Endothelial cell of umbilical vein (primary cell): ENCODE results near the gene ELK3. TPM values are rescaled to one million over a fixed set of nuclear protein-coding genes. Genes with fewer than 3 reads are reported as not detected.

Source experiments
- BruUV-seq: library from RNA; stranded (reverse); fragments of 400-500 nt; replicated peaks from 2 replicates; lab custom pipeline; 2021; lab: Mats Ljungman, UMichigan
- CTCF ChIA-PET: fragments of 300-600, 350-600 bp; sonication (Branson Sonifier 250); formaldehyde crosslinking; loops from one replicate; lab custom pipeline; 2021; ENCODE audit warnings: antibody characterized with exemption, inconsistent platforms; lab: Charles Lee
- POLR2A ChIA-PET: fragments of 300-600, 350-600 bp; sonication (Branson Sonifier 250); formaldehyde crosslinking; loops from one replicate; lab custom pipeline; 2021; ENCODE audit warnings: antibody characterized with exemption, inconsistent platforms; lab: Charles Lee
- DNase-seq: peaks from one replicate; pipeline ENCODE4 v3.0.0-alpha.2; 2011; ENCODE audit warnings: low read depth, low spot score
- FAIRE-seq: peaks from 2 replicates; lab custom pipeline; 2011; peaks lifted over from hg19 to GRCh38; lab: Jason Lieb, UNC
- H2AFZ ChIP-seq: 2 replicates; pipeline ENCODE4 v1.6.0; 2012; ENCODE audit warnings: low read depth, low read length, control low read depth, inconsistent platforms
- H3K27ac ChIP-seq: 2 replicates; pipeline ENCODE4 v1.5.1; 2011; ENCODE audit warnings: low read depth, mild to moderate bottlenecking, control low read depth, low read length, moderate library complexity; ENCODE audit not compliant: insufficient read depth
- H3K27me3 ChIP-seq, 2 experiments: 2 replicates each; pipeline versions ENCODE4 v1.6.0 to v1.6.1; 2011; ENCODE audit warnings: low read length in 2 of 2, mixed read lengths in 1 of 2; ENCODE audit not compliant: control insufficient read depth in 2 of 2, insufficient read depth in 2 of 2
- H3K36me3 ChIP-seq, 2 experiments: 2 replicates in 1 of 2; 3 replicates in 1 of 2; pipeline ENCODE4 v1.5.1; 2011; ENCODE audit warnings: low read length in 2 of 2, mild to moderate bottlenecking in 1 of 2, moderate library complexity in 1 of 2; ENCODE audit not compliant: control insufficient read depth in 2 of 2, insufficient read depth in 2 of 2; ENCODE audit errors: extremely low read depth in 1 of 2
- H3K4me1 ChIP-seq: 3 replicates; pipeline ENCODE4 v1.5.1; 2011; ENCODE audit warnings: mild to moderate bottlenecking, low read length; ENCODE audit not compliant: control insufficient read depth, insufficient read depth; ENCODE audit errors: extremely low read depth
- H3K4me2 ChIP-seq: 2 replicates; pipeline ENCODE4 v1.6.1; 2011; ENCODE audit warnings: low read length, control low read depth, mixed read lengths; ENCODE audit not compliant: insufficient read depth
- H3K4me3 ChIP-seq, 3 experiments: fragments of 200-600 bp in 1 of 3; sonication (generic), shearing (Covaris generic) in 1 of 3; replicated peaks in 1 of 3; 2 replicates each; pipeline ENCODE4 v1.5.1; 2011 to 2016; ENCODE audit warnings: control low read depth in 3 of 3, low read length in 3 of 3, mild to moderate bottlenecking in 2 of 3, inconsistent platforms in 1 of 3, low read depth in 1 of 3, moderate library complexity in 1 of 3; ENCODE audit not compliant: insufficient read depth in 1 of 3
- H3K79me2 ChIP-seq: 2 replicates; pipeline ENCODE4 v1.6.0; 2012; ENCODE audit warnings: low read length, inconsistent platforms; ENCODE audit not compliant: control insufficient read depth, insufficient read depth
- H3K9ac ChIP-seq: replicated peaks from 2 replicates; pipeline ENCODE3; 2011; ENCODE audit warnings: low read length, control low read depth; ENCODE audit not compliant: insufficient read depth; ENCODE audit errors: extremely low read depth
- H3K9me1 ChIP-seq: replicated peaks from 3 replicates; pipeline ENCODE4 v1.6.0; 2011; ENCODE audit warnings: mild to moderate bottlenecking, low read length; ENCODE audit not compliant: control insufficient read depth, insufficient read depth; ENCODE audit errors: extremely low read depth
- H3K9me3 ChIP-seq: replicated peaks from 2 replicates; pipeline ENCODE4 v1.5.1; 2012; ENCODE audit warnings: low read length, inconsistent platforms; ENCODE audit not compliant: control insufficient read depth, insufficient read depth
- H4K20me1 ChIP-seq: replicated peaks from 2 replicates; pipeline ENCODE3; 2011; ENCODE audit warnings: mild to moderate bottlenecking, low read length; ENCODE audit not compliant: control insufficient read depth, insufficient read depth; ENCODE audit errors: extremely low read depth
- EZH2 ChIP-seq: IDR thresholded peaks from 2 replicates; pipeline ENCODE4 v1.6.1; 2012; ENCODE audit warnings: borderline replicate concordance, low read depth, mild to moderate bottlenecking, moderate library complexity, low read length, inconsistent platforms; ENCODE audit not compliant: severe bottlenecking
- GATA2 ChIP-seq: IDR thresholded peaks from 2 replicates; pipeline ENCODE4 v1.7.0; 2011; ENCODE audit warnings: low read depth, mild to moderate bottlenecking, moderate library complexity, mixed read lengths, low read length; ENCODE audit not compliant: insufficient read length, insufficient read depth
- JUN ChIP-seq: IDR thresholded peaks from 2 replicates; pipeline ENCODE4 v1.6.1; 2011; ENCODE audit warnings: borderline replicate concordance, low read depth; ENCODE audit not compliant: insufficient read length, insufficient read depth
- MYC ChIP-seq: IDR thresholded peaks from one replicate; pipeline ENCODE4 v1.6.1; 2011; ENCODE audit warnings: mild to moderate bottlenecking, low read depth, low read length
- POLR2A ChIP-seq: IDR thresholded peaks from 2 replicates; pipeline ENCODE4 v1.6.1; 2012; ENCODE audit warnings: low read depth, mild to moderate bottlenecking, control low read depth, low read length
- dilution Hi-C: fragments of 300-500 bp; cut with MboI; formaldehyde crosslinking; loops from one replicate; pipeline ENCODE4 v1.15.0; 2019; ENCODE audit warnings: low sequenced_read_pairs; ENCODE audit not compliant: extremely low pct_ligation_motif_present
- intact Hi-C: fragments of 100-400 bp; cut with micrococcal nuclease; formaldehyde crosslinking; loops from one replicate; pipeline ENCODE4 v1.10.0; 2022
- polyA plus RNA-seq, 4 experiments: library from polyadenylated mRNA; depleted of rRNA in 3 of 4; stranded (reverse) in 3 of 4; unstranded in 1 of 4; fragments of >200 nt; gene quantifications; 2 replicates each; pipeline versions ENCODE4 v1.2.1 to v1.2.3, GENCODE V29; 2011 to 2012; ENCODE audit warnings: missing spikeins in 1 of 4
- total RNA-seq: library from RNA; stranded (reverse); gene quantifications from 2 replicates; pipeline ENCODE4 v1.2.3, GENCODE V29; 2021
- TF ChIP-seq, protein P1 (sequence below): IDR thresholded peaks from 2 replicates; pipeline ENCODE4 v1.6.1; 2011; ENCODE audit not compliant: insufficient read depth, insufficient read length
- TF ChIP-seq, protein P2 (sequence below), 2 donors: IDR thresholded peaks; 1 replicate in 1 of 2; 2 replicates in 1 of 2; pipeline ENCODE4 v1.5.1; 2011; ENCODE audit warnings: low read length in 2 of 2, mild to moderate bottlenecking in 2 of 2, moderate library complexity in 2 of 2, control low read depth in 1 of 2, inconsistent platforms in 1 of 2, low read depth in 1 of 2; ENCODE audit not compliant: insufficient read depth in 1 of 2; ENCODE audit errors: extremely low read depth in 1 of 2

Gene ELK3
- total and polyA plus RNA-seq, 2 donors (not counting 3 experiments of a cell fraction or from before 2014, with no cell fraction given): 64.8 to 132 TPM

DNA sequence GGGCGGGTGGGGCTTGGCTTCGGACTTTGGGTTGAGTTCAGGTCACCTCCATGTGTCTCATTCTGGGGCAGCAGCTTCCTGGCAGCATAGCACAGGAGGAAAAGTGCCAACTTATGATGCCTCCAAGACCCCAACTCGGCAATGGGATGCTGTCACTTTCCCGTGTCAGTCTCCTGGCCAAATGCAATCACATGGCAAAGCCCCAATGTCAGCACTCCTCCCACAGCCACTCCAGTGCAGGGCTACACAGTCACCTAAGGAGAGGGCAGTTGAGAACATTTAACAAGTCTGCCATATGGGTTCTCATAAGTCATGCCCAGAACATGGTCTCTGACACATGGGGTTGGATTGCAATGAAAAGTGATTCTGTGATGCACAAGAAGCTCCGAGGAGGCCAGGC, 26.7 kb downstream of the ELK3 start:
- CTCF ChIA-PET: no interaction called here

More for the DNA sequence above, 26.7 kb downstream of the ELK3 start:
- Histone ChIP-seq H3K27ac (peak overlapping the region; percentile 90), H3K9me1 (no peaks in the 10 kb centered on the region), H3K36me3 (peaks cover 31 to 35% of the 10 kb centered on the region in 2 experiments), H3K9ac (peak overlapping the region; percentile 45), H4K20me1 (no peaks in the 10 kb centered on the region), H3K9me3 (no peaks in the 10 kb centered on the region), H3K4me3 (no peak overlapping the region), H2AFZ (no peak overlapping the region), H3K79me2 (peaks cover 84% of the 10 kb centered on the region), H3K4me2 (no peak overlapping the region), H3K27me3 (no peaks in the 10 kb centered on the region), H3K4me1 (peaks cover 92% of the 10 kb centered on the region)
- intact Hi-C loops: loop anchor here (10.0 kb wide), 1 partner anchor 586 kb away; no protein-coding TSS in a partner anchor
- POLR2A ChIA-PET: interaction anchor here (0.6 to 1.7 kb wide), 2 partner anchors 14 to 79 kb away, joined by 3 to 4 read pairs; no protein-coding TSS in a partner anchor
- dilution Hi-C loops: no loop called here
- TF ChIP-seq, protein P1, sequence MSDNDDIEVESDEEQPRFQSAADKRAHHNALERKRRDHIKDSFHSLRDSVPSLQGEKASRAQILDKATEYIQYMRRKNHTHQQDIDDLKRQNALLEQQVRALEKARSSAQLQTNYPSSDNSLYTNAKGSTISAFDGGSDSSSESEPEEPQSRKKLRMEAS: no peak
- TF ChIP-seq, protein P2, sequence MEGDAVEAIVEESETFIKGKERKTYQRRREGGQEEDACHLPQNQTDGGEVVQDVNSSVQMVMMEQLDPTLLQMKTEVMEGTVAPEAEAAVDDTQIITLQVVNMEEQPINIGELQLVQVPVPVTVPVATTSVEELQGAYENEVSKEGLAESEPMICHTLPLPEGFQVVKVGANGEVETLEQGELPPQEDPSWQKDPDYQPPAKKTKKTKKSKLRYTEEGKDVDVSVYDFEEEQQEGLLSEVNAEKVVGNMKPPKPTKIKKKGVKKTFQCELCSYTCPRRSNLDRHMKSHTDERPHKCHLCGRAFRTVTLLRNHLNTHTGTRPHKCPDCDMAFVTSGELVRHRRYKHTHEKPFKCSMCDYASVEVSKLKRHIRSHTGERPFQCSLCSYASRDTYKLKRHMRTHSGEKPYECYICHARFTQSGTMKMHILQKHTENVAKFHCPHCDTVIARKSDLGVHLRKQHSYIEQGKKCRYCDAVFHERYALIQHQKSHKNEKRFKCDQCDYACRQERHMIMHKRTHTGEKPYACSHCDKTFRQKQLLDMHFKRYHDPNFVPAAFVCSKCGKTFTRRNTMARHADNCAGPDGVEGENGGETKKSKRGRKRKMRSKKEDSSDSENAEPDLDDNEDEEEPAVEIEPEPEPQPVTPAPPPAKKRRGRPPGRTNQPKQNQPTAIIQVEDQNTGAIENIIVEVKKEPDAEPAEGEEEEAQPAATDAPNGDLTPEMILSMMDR (IDR thresholded peaks at IDR 0.05; ENCODE audit: extremely low read depth in 1 of 2, insufficient read depth in 1 of 2, low read depth in 1 of 2, low read length in 2 of 2): no peak
- no peak for TF ChIP-seq GATA2
- TF ChIP-seq EZH2: no peak
- no peak for TF ChIP-seq POLR2A
- TF ChIP-seq MYC: no peak
- no peak for TF ChIP-seq JUN
- FAIRE-seq (no peak), DNase-seq (no peak)
- no TSS peak for BruUV-seq
